Left cardiac atrium (tissue), 4 donors: ENCODE measurements around the gene NDUFA7. TPM values are rescaled to one million over a fixed set of nuclear protein-coding genes. Genes with fewer than 3 reads are reported as not detected.
A peak's percentile ranks its signal among the peaks of the same experiment; 100 is the strongest.
"Not testable (repeated sequence)": the region's sequence is repeated elsewhere in the genome, so short reads cannot be mapped to it uniquely, and the experiment has no call there.

Experiments used
- ATAC-seq, 2 donors: fragments of 200-7000 bp; cut with Tn5 transposase; one replicate each; pipeline ENCODE4 v1.9.1; 2020; ENCODE audit warnings: mild to moderate bottlenecking in 2 of 2, moderate library complexity in 2 of 2
- DNase-seq: peaks from one replicate; pipeline ENCODE4 v3.0.0-alpha.2; 2020
- intact Hi-C, 2 donors: fragments of 100-400 bp; cut with DNase I; formaldehyde crosslinking; loops; one replicate each; pipeline versions ENCODE4 v1.14.1 to v1.15.1; 2022 to 2023
- long read RNA-seq: library from polyadenylated mRNA; unstranded; transcript quantifications from one replicate; pipeline ENCODE4 v2.0.0, GENCODE V29; 2021
- total RNA-seq, 2 donors: library from RNA; stranded (reverse); fragmentation: NEBNext Ultra II Directional; extraction: Animal tissue kit (Norgen Biotek cat#: 25700); gene quantifications; one replicate each; pipeline ENCODE4 v1.2.1, GENCODE V29; 2021
- donor health status: DM: no; HTN: yes; CAD: no.
- donor health status: DM: no; HTN: yes; CAD: no; lungs with severe emphysema.
- donor health status: DM: yes; HTN: yes; CAD: no.
- donor health status: Dilated cardiomyopathy.

NDUFA7 gene
- total RNA-seq = 10 to 100 TPM; 65.3 to 83.8 TPM
- long read RNA-seq, partial matches to known transcripts = 0 of 5 reads
- long read RNA-seq, other reads (novel, unspliced or antisense) = 1 of 5 reads

DNA sequence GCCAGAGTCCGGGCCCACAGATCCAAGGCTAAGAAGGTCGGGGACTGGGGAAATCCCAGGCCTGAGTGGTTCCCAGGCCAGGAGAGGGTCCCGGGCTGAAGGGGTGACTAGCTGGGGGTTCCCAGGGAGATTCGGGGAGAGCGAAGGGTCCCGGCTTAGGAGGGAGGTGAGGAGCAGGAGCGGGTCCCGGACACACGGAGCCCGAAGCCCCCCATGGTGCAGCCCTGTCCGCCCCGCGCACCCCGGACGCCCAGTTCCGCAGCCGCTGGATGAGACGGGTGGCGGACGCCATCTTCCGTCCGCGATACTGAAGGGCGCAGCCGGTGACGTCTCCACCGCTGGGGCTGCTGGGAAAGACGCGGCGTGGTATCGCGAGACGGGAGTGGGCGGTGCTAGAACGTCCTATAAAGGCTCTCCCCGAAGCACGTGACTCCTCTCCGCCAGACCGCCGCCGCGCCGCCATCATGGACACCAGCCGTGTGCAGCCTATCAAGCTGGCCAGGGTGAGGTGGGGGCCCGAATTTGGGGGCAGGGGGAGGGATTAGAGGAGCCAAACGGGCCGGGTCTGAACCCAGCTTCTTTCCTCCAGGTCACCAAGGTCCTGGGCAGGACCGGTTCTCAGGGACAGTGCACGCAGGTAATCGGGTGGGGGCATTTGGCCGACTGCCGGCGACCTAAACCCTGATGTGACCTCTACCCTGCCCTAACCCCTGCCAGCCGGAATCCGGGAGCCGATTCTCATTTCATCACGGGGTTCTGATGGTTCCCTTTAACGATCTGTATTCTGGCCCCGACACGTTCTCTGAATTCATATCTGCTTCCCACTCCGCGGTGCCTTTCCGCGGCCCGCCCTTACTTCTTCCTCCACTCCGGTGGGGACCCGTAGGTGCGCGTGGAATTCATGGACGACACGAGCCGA is at the start of gene NDUFA7, which contains the start of gene RPS28:
NDUFA7 (minus strand) TSS at position 309 of the 919 bp plus-strand sequence; CDS start at position 292, 17 bp downstream.
RPS28 (plus strand) TSS at position 430 of the 919 bp plus-strand sequence; CDS start at position 465, 35 bp downstream.
- intact Hi-C loops = no loop called here
- DNase-seq (peak; percentile 98), ATAC-seq (peak; percentile 95 to 98)

DNA sequence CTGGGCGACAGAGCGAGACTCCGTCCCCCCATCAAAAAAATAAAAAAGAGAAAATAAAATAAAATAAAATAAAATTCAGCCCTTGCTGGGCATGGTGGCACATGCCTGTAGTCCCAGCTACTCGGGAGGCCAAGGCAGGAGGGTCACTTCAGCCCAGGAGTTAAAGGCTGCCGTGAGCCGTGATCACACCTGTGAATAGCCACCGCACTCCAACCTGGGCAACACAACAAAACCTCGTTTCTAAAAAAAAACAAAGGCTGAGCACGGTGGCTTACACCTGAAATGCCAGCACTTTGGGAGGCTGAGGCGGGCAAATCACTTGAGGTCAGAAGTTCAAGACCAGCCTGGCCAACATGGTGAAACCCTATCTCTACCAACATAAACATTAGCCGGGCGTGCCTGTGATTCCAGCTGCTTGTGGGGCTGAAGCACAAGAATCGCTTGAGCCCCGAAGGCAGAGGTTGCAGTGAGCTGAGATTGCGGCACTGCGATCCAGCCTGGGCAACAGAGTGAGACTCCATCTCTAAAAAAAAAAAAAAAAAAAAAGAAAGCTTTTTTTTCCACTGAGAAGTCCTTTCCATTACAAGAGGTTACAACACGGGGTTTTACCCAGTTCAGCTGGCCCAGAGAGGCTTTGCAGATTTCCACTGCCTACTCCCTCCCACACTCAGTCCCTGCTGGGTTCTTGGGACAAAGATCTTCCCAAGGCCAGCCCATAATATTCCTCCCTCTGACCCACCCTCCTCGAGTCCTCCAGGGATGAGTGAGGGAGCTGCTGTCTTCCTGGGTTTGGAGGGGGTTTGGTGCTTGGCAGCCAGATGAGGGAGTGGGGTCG is 49.2 kb upstream of the NDUFA7 start:
- peak; percentile 69 for DNase-seq
- intact Hi-C loops = no loop called here
- peak; percentile 8 to 23 for ATAC-seq

DNA sequence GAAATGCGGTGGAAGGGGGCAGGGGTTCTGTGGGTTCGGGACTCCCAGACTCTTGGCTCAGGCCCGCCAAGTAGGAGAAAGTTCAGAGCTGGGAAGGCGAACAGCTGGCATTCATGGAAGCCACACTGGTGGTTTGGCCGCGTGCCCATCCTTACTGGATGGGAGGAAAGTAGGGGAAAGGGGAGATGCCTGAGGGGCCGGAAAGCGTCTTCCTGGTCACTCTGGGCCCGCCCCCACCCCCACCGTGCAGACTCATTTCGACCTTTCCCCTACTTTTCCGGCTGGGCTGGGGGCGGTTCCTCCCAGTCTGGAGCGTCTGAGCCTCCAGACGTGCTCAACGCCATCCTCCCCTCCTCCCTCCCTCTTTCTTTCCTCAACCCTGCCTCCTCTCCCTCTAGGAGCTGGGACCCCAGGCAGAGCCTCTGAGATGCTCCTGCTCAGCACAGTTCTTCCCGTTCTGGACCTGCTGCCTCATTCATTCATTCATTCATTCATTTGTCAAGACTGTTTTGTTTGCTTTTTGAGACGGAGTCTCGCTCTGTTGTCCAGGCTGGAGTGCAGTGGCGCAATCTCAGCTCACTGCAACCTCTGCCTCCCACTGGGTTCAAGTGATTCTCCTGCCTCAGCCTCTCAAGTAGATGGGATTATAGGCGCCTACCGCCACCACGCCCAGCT is 46.3 kb upstream of the NDUFA7 start:
- peak; percentile 94 for DNase-seq
- intact Hi-C loops = no loop called here
- peak; percentile 77 for ATAC-seq

DNA sequence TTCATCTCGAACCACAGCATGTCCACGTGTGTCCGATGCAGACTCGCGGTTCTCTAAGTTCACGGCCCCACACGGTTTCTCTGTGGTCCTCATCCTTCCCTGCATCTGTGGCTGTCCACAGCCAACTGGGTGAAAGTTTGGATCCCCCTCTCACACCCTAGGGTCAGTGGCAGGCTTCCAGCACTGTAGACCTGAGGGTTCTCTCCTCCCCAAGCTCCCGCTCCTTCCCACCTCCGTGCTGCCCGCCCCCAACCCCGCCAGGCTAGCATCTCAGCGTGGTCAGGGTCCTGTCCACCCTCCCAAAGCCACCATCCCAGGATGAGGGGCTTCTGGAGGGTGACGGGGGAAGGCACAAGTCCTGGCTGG is 45.8 kb upstream of the NDUFA7 start:
- no peak for DNase-seq
- intact Hi-C loops = no loop called here
- peak; percentile 0 for ATAC-seq

DNA sequence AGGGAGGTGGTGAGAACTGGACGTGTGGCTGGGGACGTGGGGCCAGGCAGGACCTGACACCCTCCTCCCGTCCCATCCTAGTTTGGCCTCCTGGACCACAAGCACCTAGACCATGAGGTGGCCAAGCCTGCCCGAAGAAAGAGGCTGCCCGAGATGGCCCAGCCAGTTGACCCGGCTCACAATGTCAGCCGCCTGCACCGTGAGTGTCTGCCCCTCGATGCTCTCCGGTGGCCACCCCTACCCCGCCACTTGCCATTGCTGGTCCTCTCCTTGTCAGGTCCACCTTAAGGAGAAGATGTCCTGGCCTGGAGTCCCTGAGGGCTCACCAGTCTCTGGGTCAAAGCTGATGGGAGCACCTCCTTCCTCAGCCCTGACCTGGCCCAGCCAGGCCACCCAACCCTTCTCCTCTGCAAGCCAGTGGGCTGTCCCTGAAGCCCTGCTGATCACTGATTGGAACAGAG is 45.0 kb upstream of the NDUFA7 start:
- intact Hi-C loops = no loop called here
- DNase-seq = no peak
- ATAC-seq = no peak

DNA sequence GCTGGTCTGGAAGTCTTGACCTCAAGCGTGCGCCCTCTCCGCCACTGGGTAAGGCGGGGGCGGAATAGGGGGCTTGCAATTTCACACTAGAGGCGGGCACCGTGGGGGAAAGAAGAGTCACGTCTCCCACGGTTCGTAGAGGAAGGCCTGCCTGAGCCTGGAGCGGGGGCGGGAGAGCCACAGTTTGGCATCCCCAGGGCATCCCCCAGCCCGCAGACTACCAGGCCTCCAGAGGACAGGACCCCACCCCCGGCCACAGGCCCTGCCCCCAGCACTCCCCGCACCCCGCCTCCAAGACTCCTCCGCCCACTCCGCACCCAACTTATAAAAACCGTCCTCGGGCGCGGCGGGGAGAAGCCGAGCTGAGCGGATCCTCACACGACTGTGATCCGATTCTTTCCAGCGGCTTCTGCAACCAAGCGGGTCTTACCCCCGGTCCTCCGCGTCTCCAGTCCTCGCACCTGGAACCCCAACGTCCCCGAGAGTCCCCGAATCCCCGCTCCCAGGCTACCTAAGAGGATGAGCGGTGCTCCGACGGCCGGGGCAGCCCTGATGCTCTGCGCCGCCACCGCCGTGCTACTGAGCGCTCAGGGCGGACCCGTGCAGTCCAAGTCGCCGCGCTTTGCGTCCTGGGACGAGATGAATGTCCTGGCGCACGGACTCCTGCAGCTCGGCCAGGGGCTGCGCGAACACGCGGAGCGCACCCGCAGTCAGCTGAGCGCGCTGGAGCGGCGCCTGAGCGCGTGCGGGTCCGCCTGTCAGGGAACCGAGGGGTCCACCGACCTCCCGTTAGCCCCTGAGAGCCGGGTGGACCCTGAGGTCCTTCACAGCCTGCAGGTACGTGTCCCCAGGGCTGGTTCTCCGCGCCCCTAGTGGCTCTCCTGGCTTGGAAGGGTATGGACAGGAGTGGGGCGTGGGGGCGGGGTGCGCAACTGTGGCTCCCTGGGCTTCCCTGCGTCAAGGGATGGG is 42.9 kb upstream of the NDUFA7 start, which contains the start of gene ANGPTL4:
ANGPTL4 (plus strand) TSS at position 353 of the 969 bp plus-strand sequence; CDS start at position 520, 167 bp downstream.
- DNase-seq (peak; percentile 90), ATAC-seq (peak; percentile 59 to 64)
- intact Hi-C loops = no loop called here

DNA sequence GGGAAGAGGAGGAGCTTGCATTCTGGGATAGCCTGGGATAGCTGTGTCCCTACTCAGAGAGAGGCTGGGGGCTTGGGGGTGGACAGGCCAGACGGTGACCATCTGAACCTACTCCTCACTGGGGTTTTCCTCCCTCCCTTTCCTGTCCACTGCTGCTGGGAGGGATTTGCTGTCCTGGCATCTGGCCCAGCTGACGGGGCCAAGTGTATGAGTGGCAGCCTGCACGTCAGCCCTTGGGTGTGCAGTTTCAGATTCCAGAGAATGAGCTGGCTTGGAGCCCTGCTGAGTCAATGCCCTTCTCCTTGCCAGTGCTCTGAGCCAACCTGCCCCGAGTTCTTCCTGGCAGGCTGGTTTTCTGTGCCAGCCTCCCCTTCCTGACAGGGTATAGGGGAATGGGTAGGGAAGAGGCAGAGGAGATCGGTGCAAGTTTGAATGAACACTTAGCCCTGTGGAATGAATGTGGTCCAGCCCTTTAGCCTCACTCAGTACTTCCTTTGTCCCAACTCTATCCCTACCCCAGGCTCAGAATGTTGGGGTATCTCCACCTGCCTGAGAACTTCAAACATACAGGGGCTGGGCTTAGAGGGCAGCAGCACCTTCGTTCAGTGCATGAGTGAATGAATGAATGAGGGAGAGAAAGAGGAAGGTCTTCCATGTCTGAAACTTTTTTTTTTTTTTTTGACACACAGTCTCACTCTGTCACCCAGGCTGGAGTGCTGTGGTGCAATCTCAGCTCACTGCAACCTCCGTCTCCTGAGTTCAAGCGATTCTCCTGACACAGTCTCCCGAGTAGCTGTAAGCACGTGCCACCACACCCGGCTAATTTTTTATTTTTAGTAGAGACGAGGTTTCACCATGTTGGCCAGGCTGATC is 41.0 kb upstream of the NDUFA7 start:
- DNase-seq (peak; percentile 97), ATAC-seq (peak; percentile 79 to 88)
- intact Hi-C loops = no loop called here

DNA sequence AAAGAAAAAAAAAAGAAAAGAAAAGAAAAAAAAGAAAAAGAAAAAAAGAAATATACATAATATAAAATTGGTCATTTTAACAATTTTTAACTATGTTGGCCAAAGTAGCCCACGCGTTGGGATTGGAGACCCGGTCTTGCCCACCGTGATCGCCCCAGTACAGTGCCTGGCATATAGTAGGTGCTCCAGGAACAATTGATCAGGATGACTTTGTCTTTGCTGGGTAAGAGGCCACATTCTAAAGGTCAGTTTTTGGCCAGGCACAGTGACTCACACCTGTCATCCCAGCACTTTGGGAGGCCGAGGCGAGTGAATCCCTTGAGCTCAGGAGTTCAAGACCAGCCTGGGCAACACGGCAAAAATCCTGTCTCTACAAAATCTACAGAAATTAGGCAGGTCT is 39.0 kb upstream of the NDUFA7 start:
- DNase-seq (no peak), ATAC-seq (no peak)
- intact Hi-C loops = no loop called here

DNA sequence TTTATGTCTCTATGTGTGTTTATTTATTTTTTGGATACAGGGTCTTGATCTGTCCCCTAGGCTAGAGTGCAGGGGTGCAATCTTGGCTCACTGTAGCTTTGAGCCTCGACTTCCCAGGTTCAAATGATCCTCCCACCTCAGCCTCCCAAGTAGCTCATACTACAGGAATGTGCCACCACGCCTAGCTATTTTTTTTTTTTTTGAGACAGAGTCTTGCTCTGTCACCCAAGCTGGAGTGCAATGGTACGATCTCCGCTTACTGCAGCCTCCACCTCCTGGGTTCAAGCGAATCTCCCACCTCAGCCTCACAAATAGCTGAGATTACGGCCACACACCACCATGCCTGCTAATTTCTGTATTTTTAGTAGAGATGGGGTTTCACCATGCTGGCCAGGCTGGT is 37.8 kb upstream of the NDUFA7 start:
- ATAC-seq (no peak), DNase-seq (no peak)
- intact Hi-C loops = loop anchor here (10.0 kb wide), 2 partner anchors 96 to 146 kb away; partner anchors contain the start of gene PRAM1 (in 1 of the 2)

DNA sequence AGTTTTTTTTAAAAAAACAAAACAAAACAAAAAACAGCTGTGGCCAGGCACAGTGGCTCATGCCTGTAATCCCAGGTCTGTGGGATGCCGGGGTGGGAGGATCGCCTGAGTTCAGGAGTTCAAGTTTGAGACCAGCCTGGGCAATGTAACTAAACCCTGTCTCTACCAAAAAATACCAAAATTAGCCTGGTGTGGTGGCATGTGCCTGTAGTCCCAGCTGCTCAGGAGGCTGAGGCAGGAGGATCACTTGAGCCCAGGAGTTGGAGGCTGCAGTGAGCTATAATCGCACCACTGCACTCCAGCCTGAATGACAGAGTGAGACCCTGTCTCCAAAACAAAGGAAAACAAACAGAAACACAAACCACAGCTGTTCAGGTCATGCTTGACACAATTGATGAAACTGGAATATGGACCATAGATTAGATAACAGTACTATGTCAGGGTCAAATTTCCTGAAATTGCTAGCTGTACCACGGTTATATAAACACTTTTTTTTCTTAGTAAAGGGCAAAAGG is 35.9 kb upstream of the NDUFA7 start:
- DNase-seq = no peak
- intact Hi-C loops = loop anchor here (10.0 kb wide), 2 partner anchors 98 to 148 kb away; partner anchors contain the start of gene PRAM1 (in 1 of the 2)

DNA sequence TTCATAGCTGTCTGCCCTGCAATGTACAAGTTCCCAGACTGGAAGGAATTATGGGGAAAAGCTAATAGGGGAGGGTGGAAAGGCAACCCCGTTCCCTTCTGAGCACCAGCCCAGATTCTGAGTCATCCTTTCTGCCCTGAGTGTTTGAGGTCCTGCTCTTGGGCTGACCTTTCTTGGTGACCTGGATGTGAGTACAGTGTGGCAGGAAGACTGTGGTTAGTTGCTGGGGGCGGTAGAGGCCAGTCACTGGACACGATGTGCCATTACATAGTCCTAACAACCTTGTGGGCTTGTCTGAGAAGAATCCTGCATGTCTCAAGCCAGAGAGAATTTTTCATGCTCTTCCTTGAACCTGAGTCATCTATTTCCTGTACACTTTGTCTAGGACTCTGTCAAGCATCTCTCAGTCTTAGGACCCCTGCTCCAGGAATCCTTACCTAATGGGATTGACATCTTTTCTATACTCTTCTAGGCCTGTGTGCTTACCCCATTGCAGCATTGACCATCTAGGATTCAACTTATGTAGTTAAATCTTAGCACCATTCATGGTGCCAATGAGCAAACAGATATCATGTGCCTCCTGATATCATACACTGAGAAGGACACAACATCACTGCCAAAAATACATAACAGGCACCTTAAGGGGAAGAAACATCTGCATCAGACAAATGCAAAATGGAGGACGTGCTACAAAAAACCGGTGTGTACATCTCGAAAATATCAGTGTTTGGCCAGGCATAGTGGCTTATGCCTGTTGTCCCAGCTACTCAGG is 34.6 kb upstream of the NDUFA7 start:
- ATAC-seq = peak; percentile 53 to 83
- intact Hi-C loops = loop anchor here (2.0 to 10.0 kb wide), 4 partner anchors 41 to 153 kb away; partner anchors contain the start of gene PRAM1 (in 1 of the 2)
- DNase-seq = no peak

More for the DNA sequence above, 35.9 kb upstream of the NDUFA7 start:
- no peak for ATAC-seq

DNA sequence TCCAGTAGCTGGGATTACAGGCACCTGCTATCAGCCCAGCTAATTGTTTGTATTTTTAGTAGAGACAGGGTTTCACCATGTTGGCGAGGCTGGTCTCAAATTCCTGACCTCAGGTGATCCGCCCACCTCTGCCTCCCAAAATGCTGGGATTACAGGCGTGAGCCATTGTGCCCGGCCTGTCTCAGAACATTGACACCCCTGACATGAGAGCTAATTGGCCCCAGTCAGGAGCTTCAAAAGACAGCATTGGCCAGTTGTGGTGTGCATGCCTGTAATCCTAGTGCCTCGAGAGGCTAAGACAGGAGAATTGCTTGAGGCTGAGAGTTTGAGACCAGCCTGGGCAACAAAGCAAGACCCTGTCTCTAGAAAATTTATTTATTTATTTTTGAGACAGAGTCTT is 31.7 kb upstream of the NDUFA7 start:
- intact Hi-C loops = loop anchor here (5.0 to 10.0 kb wide), 4 partner anchors 44 to 224 kb away; partner anchors contain the start of genes MYO1F (in 1 of the 2) and PRAM1 (in 1 of the 2)
- DNase-seq, ATAC-seq: not testable (repeated sequence)

DNA sequence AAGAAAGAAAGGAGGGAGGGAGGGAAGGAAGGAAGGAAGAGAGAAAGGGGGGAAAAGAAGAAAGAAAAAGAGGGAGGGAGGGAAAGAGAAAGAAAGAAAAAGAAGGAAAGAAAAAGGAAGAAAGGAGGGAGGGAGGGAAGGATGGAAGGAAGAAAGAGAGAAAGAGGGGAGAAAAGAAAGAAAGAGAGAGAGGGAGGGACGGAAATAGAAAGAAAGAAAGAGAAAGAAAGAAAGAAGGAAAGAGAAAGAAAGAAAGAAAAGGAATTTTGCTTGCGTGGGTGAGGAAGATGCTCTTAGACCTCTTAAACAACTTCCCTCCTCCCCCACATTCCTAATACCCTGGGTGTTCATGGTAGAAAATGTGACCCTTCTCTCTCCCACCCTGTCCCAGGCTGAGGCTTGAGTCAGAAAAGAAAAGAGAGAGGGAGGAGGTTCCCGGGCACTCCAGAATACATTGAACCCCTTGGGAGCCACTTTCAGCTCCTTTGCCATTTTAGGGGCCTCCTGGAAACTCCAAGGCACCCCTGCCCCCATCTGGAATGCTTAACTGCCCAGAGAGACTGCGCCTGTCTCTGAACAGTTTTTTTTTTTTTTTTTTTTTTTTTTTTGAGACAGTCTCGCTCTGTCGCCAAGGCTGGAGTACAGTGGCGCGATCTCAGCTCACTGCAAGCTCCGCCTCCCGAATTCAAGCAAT is 31.1 kb upstream of the NDUFA7 start:
- ATAC-seq = peak; percentile 37 to 58
- intact Hi-C loops = loop anchor here (5.0 to 10.0 kb wide), 4 partner anchors 45 to 225 kb away; partner anchors contain the start of genes MYO1F (in 1 of the 2) and PRAM1 (in 1 of the 2)
- no peak for DNase-seq

DNA sequence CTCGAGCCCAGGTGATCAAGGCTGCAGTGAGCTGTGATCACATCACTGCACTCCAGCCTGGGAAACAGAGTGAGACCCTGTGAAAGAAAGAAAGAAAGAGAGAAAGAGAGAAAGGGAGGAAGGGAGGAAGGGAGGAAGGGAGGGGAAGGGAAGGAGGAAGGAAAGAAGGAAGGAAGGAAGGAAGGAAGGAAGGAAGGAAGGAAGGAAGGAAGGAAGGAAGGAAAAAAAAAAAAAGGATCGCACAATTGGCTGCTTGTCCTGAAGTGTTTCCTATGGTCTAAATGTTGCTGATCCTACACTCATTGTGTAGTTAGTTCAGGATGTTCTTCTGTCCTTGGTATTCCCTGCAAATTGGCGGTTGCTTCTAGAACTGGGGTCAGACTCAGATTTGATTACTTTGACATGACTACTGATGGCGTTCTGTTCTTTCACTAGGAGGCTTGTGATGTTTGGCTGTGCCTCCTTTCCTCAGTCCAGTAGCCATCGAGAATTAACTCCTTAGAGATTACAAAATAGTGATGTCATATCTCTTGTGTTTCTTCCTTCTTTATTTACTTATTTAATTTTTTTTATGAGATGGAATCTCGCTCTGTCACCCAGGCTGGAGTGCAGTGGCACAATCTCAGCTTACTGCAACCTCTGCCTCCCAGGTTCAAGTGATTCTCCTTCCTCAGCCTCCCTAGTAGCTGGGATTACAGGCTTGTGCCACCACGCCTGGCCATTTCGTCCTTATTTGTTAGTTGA is 28.6 kb upstream of the NDUFA7 start:
- ATAC-seq, DNase-seq: not testable (repeated sequence)
- intact Hi-C loops = loop anchor here (5.0 to 10.0 kb wide), 4 partner anchors 48 to 228 kb away; partner anchors contain the start of genes MYO1F (in 1 of the 2) and PRAM1 (in 1 of the 2)
